ENCODE data around the gene SLC24A4.

SLC24A4 gene

GRCh38 chr14:92497391-92497790 is 174.4 kb downstream of the SLC24A4 start:
- TF ChIP-seq CTCF (IDR thresholded peaks at IDR 0.05; ENCODE audit: extremely low read depth, insufficient read depth, missing control alignments): no peak
- DNase-seq (ENCODE audit: low spot score): no peak
- in situ Hi-C loops (cut with MboI; ENCODE audit: low pct_unique_long_range_greater_than_20kb, low sequenced_read_pairs, unreplicated experiment): no loop called here

- DNase-seq (ENCODE audit: low spot score): no peak
- no peak for TF ChIP-seq CTCF (IDR thresholded peaks at IDR 0.05; ENCODE audit: extremely low read depth, insufficient read depth, missing control alignments)
- in situ Hi-C loops (cut with MboI; ENCODE audit: low pct_unique_long_range_greater_than_20kb, low sequenced_read_pairs, unreplicated experiment): no loop called here
These were observed 176.3 kb downstream of the SLC24A4 start for GRCh38 chr14:92499234-92499633.

GRCh38 chr14:92500491-92500941 is 177.6 kb downstream of the SLC24A4 start:
- no peak for TF ChIP-seq CTCF (IDR thresholded peaks at IDR 0.05; ENCODE audit: extremely low read depth, insufficient read depth, missing control alignments)
- in situ Hi-C loops (cut with MboI; ENCODE audit: low pct_unique_long_range_greater_than_20kb, low sequenced_read_pairs, unreplicated experiment): no loop called here
- DNase-seq (ENCODE audit: low spot score): no peak

GRCh38 chr14:92501891-92502351 is 179.0 kb downstream of the SLC24A4 start:
- DNase-seq (ENCODE audit: low spot score): no peak

GRCh38 chr14:92502541-92503286 is 179.7 kb downstream of the SLC24A4 start:
- DNase-seq (ENCODE audit: low spot score): no peak
- in situ Hi-C loops (cut with MboI; ENCODE audit: low pct_unique_long_range_greater_than_20kb, low sequenced_read_pairs, unreplicated experiment): no loop called here
- TF ChIP-seq CTCF (IDR thresholded peaks at IDR 0.05; ENCODE audit: extremely low read depth, insufficient read depth, missing control alignments): no peak

More at GRCh38 chr14:92501891-92502351, 179.0 kb downstream of the SLC24A4 start:
- in situ Hi-C loops (cut with MboI; ENCODE audit: low pct_unique_long_range_greater_than_20kb, low sequenced_read_pairs, unreplicated experiment): no loop called here
- no peak for TF ChIP-seq CTCF (IDR thresholded peaks at IDR 0.05; ENCODE audit: extremely low read depth, insufficient read depth, missing control alignments)

- no peak for TF ChIP-seq CTCF (IDR thresholded peaks at IDR 0.05; ENCODE audit: extremely low read depth, insufficient read depth, missing control alignments)
- no peak for DNase-seq (ENCODE audit: low spot score)
- in situ Hi-C loops (cut with MboI; ENCODE audit: low pct_unique_long_range_greater_than_20kb, low sequenced_read_pairs, unreplicated experiment): no loop called here
These were observed 181.0 kb downstream of the SLC24A4 start for GRCh38 chr14:92503756-92504491.
